Bone marrow (tissue), 2 donors: Measurements from ENCODE around the gene L1CAM.

Experiments
- DNase-seq, 2 donors: peaks; one replicate each; lab custom pipeline; 2025; lab: John Stamatoyannopoulos, UW

L1CAM gene, protein sequence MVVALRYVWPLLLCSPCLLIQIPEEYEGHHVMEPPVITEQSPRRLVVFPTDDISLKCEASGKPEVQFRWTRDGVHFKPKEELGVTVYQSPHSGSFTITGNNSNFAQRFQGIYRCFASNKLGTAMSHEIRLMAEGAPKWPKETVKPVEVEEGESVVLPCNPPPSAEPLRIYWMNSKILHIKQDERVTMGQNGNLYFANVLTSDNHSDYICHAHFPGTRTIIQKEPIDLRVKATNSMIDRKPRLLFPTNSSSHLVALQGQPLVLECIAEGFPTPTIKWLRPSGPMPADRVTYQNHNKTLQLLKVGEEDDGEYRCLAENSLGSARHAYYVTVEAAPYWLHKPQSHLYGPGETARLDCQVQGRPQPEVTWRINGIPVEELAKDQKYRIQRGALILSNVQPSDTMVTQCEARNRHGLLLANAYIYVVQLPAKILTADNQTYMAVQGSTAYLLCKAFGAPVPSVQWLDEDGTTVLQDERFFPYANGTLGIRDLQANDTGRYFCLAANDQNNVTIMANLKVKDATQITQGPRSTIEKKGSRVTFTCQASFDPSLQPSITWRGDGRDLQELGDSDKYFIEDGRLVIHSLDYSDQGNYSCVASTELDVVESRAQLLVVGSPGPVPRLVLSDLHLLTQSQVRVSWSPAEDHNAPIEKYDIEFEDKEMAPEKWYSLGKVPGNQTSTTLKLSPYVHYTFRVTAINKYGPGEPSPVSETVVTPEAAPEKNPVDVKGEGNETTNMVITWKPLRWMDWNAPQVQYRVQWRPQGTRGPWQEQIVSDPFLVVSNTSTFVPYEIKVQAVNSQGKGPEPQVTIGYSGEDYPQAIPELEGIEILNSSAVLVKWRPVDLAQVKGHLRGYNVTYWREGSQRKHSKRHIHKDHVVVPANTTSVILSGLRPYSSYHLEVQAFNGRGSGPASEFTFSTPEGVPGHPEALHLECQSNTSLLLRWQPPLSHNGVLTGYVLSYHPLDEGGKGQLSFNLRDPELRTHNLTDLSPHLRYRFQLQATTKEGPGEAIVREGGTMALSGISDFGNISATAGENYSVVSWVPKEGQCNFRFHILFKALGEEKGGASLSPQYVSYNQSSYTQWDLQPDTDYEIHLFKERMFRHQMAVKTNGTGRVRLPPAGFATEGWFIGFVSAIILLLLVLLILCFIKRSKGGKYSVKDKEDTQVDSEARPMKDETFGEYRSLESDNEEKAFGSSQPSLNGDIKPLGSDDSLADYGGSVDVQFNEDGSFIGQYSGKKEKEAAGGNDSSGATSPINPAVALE

DNA sequence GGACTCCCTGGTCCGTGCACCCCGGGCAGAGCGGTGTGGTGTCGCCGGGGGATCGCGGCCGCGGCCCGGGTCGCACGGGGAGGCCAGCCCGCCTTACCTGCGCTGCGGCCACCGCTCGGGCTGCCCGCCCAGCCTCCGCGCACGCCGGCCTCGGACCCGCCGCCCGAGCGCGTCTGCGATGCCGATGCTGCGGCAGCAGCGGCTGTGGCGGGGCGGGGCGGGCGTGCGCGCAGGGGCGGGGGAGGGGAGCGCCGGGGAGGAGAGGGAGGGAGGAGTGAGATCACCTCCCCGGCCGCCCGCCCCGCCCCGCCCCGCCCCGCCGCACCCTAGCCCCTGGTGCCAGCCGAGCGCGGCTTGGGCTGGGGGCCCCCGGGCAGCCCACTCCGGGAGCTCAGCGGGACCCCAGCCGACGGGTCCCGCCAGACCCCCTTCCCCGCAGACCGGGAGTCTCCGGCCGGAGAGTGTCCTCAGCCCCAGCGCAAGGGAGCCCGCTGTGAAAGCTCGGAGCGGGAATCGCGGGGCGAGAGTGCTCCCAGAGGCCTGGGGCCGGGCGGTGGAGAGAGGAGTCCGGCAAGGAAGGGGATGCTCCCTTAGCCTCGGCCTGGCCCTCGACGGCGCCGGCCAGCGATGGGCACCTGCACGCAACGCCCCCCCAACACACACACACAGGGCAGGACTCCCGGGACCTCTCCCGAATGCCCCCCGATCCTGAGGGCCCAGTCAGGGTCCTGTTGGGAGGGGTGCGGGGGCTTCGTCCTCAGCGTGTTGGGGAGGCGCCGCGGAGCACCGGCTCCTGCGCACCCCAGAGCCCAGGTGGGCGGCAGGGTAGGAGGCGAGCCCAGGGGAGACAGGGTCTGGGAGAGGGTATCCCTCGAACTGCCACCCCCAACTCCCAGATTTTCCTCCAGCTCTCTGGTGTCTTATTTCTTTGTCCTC lies at the start of gene L1CAM:
Gene L1CAM (minus strand): TSS at position 206 of the 936 bp plus-strand sequence. CDS start 10,337 bp downstream, outside the sequence.
- no peak for DNase-seq

DNA sequence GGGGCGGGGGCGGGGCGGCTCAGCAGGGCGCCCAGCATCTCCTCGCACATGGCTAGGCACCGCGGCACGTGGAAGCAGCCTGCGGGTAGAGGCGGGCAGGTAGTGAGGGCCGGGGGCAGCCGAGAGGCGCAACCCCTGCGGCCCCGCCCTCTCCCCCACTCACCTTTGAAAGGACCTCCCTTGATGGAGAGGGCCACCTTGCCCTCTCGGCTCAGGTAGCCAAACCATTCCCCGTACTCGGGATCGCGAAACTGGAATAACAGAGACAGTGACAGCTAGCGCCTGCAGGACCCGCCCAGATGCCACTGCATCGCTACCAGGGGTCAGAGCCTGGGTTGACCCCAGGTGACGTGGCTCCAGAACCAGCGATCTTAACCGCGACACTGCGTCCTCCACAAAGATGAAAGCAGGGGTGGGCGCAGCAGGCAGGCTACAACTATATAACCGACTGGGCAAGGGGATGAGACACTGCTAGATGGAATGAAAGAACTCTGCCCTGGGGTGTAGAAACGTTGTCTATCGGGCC lies 49.4 kb upstream of the L1CAM start:
- no peak for DNase-seq

DNA sequence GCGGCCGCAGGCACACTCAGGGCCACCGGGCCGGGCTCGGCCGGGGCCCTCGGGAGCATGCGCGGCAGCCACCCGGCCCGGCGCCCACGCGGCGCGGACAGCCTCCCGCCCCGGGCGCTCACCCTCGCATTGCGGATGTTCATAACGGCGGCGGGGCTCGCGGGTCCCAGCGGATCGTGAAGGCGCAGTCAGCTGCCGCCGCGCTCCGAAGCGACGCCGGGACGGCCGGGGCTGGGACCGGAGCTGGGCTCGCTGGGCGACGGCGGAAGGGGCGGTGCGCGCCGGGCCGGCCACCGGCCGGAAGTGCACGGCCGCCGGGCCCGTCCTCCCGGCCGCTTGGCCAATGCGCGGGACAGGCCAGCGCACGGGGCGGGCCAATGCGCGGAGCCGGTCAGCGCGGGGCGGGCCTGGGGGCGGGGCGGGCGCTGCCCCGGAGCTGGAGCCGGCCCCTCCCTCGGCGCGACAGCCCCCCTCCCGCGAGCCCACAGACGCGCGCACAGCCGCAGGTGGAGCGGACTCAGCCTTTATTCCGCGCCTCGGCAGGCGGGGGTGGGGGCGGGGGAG lies 48.9 kb upstream of the L1CAM start, which contains the start of gene NAA10:
Gene NAA10 (minus strand): TSS at position 276 of the 564 bp plus-strand sequence. CDS start 133 bp downstream, at position 143.
- DNase-seq: peak in 1 of 2 donors; percentile 3

DNA sequence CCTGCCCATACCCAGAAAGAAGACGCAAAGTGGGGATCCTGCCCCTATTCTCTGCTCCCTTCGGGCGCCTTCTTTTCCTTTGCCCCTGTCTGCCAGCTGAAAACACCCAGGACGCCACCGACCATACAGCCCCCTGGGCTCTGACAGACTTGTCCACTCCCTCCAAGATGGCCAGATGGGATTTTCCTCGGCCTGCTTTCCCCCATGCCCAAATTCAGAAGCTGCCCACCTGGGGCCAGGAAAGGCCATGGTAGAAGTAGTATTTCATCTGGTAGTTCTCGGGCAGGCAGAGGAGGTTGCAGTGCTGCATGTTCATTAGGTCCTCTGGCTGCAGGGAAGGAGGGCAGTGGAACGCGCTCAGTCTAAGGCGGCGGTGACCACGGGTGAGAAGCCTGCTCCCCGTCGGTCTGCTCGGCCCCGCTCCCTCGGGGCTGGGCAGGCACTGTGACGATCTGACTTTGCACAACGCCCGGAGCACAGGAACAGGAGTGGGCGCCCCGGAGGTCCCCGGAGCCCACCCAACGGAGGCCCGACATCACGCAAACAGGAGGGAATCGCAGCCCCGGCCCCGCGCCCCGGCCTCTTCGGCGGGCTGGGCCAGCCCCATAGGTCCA lies 48.3 kb upstream of the L1CAM start:
- no peak for DNase-seq

DNA sequence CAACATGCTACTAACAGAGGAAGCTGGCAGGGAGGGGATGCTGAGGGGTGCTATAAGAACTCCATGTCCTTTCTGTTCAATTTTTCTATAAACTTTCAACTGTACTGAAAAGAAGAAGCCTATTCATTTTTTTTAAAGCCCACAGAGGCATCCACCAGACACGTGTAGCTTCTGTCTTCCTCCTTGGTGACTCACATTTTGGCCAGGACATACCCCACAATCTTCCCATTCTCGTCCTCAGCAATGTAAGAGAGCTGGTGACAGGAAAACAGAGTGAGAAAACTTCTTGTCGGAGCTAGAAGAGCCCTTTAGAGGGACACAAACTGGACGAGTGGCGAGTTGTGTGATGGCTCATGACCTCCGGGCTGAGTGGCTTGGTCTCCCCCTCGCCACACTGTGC lies 47.8 kb upstream of the L1CAM start:
- DNase-seq: peak in 1 of 2 donors; percentile 27

DNA sequence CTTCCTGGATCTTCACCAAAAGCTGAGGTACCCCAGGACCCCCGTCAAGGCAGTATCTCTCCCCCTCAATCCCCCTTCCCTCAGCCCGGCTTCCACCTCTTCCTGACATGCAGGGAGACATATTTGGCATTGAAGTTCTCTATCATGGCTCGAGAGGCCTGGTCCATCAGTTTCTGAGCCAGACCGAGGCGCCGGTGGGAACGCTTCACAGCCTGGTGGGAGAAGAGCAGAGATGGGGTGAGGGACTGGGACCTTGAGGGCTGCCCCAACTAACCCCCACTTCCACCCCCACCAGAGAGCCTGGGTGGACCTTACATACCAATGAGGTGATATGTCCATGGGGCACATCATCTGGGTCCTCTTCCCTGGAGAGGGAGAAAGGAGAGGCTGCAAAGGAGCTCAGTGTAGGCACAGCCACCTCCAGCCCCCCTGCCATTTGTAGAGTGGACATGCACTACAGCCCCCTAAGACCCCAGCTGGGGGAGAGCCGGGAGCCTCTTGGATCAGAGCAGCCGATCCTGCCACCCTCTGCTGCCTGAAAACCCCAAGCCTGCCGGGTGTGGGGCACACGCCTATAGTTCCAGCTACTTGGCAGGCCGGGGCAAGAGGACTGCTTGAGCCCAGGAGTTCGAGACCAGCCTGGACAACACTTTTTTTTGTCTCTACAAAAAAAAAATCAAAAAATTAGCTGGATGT lies 46.4 kb upstream of the L1CAM start:
- no peak for DNase-seq

DNA sequence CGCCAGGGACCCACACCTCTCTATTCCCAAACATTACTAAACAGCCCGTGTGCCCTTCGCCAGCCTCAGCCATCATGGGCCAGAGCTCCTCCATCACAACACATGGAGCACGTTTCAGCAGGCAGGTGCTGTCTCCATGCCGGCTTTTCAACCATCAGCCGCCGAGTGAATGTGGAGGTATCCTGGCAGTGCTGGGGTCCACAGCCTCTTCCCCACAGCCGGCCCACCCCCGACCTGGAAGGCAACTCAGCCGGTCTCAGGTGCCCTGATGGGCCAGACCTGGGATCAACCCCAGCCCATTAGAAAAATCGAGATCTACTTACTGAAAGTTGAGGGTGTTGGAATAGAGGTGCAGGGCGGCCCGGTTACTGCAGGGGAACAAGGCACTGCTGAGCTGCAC lies 45.8 kb upstream of the L1CAM start:
- no peak for DNase-seq

DNA sequence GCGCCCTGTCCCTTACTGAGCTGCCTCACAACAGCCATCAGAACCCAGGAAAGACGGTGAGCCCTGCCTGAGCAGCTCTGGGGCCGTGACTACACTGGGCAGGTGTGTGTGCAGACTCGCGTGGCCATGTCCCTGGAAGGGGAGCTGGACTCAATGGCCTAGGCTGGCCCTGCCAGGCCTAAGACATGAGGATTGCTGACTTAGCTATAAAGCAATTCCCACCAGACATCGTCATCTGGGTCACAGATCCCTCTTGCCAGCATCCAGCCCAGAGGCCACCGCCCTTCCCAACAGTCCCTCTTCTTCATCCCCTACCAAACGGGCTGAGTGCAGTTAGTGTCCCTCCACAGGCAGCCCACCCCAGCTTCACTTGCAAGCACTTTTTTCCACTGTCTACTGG lies 45.2 kb upstream of the L1CAM start:
- no peak for DNase-seq

DNA sequence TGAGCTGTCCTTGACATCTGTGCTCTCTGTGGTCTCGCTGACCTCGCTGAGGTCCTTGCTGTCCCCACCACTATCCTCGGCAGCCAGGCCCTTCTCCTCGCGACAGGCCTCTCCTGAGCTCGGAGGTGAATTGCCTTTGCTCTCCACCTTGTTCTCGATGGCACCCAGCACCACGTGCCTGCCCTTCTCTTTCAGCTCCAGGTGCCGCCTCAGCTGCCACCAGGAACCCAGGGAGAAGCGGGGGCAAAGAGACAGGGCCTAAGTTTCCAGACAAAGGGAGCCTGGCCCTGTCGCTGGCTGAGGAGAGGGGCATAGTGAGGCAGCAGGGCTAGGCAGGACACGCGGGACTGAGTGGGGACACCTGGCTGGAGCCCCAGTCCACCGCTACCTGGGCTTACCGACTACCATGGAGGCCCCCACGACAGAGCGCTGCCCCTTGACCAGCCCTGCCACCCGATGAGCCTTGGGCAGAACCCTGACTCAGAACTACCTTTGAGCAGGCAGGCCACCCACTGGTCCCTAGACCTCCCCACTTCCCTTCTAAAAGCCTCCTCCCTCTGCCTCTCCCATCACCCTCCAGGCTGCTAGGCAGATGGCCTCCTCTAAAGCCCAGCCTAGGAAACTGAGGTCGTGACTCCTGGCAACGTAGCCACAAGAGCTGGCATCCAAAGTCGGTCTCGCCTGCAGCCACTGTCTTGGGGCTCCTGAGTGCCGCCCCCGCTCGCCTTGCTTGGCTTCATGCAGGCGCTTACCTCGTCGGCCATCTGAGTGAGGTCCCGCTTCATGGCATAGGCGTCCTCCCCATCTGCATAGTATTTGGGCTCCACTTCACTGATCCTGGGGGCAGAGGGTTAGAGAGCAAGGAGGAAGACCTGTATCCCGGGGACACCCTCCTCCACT lies 44.3 kb upstream of the L1CAM start:
- no peak for DNase-seq

DNA sequence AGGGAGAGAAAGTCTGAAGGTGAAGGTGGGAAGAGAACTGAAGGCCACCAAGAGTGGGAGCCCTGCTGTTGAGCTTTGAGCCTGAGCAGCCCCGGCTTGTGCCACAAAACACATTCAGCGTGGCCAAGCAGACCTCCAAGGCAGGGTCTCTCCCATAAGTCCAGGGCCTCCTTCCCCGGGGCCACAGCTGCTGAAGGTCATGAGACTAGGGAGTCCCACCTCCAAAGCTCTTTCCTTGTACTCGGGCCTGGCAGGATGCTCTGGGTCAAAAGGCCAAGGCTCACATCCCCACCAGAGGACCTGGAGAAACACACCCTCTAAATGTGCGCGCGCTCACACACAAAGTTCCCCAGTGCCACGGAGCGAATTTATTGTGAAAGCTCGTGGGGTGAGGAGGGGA lies 43.6 kb upstream of the L1CAM start:
- no peak for DNase-seq

DNA sequence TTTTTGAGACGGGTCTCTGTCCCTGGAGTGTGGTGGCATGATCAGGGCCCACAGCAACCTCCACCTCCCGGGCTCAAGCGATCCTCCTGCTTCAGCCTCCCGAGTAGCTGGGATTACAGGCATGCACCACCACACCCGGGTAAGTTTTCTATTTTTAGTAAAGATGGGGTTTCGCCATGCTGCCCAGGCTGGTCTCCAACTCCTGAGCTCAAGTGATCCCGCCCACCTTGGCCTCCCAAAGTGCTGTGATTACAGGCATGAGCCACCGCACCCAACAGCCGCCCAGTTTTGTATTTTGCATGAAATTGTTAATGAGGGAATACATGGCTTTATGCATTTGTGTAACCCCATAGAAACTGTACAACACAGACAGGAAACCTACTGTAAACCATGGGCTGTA lies 42.9 kb upstream of the L1CAM start:
- DNase-seq: no peak

DNA sequence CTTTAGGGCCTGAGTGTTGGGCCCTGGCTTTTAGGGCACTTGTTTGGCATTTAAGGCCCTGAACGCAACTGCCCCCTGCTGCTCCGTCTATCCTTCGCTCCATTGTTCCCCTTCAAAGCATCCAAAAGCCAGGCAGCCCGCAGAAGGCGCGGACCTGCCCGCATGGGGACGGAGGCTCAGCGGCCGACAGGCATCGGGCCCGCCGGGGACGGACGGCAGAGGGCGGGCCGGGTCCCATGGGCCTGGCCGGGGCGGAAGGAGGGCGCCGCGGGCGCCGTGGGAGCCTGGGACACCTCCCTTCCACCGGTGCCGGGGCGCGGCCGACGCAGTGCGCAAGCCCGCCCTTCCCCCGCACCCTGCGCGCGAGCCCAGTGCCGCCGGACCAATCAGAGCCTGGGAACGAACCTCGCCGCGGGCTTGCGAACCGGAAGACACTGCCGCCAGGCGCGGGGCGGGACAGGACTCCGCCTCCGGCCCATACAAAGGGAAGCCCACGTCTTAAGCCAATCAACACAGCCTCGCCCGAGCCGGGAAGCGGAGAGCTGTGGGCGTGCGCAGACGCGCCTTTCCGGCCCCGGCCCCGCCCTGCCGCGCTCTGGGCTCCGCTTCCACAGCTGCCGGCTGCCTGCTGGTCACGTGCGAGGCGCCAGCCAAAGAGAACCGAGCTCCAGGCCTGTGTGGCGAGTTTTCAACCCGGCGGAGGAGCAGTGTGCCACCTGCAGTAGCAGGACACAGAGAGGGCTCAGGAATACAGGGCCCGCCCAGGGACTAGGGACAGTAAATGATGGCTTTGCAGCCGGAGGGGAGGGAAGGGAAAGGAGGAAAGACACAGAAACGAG lies 42.2 kb upstream of the L1CAM start:
- peak; percentile 52 to 88 for DNase-seq

DNA sequence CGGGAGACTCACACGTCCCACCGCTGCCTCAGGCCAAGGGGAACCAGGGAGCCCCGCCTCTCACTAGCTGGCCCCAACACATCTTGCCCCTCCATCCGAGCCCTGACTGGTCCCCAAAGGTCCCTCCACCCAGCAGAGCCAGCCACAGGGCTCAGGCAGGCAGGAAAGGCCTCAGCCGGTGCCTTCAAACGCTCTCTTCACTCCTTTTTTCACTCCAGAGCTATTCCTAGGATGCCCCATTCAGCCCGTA lies 41.6 kb upstream of the L1CAM start:
- DNase-seq: no peak

DNA sequence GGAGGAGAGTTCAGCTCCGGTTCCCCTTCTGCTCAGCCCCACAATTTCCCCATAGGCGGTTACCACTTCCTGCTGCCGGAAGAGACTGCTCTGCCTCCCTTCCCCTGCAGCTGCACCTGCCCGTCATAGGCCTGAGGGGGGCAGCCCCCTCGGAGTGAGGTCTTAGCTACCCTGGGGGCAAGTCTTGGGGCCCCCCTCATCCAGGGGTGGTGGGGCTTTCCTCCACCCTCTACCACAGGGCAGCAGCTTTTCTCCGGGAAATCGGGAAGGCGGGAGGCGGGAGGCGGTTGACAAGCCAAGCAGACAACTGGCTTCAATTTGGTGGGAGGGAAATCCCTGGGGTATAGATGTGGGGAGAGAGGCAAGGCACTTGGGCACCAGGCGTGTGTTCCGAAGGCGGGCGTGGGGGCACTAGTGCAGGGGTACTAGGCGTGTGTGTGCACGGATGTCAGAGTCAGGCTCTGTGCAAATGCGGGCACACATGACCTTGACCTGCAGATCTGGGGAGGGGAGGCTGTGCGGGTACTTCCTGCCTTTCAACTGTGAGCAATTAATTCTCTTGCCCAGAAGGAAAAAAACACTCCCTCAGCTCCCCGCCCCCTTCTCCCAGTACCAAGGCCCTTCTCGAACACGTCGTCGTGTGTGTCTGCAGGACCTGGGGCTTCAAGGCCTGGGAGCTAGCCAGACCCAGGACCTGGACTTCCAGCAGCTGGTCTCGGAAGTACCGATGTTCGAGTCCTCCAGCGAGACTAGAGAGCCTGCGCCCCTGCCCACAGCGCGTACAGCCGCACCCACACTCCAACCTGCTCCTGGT lies 41.1 kb upstream of the L1CAM start:
- peak; percentile 26 to 85 for DNase-seq

DNA sequence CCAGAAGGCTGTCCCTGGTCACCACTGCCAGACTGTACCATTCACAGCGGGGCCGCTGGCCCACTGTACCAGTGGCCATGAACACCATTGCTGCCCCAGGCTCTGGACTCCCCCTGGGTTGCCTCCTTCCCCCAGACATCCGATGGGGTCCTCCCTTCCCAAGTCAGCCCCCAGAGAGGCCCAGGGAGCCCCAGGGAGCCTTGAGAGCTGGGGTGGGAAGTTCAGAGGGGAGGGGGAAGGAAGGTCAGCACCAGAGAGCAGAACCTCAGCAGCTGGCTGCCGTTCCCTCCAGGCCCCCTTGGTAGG lies 40.5 kb upstream of the L1CAM start:
- DNase-seq: no peak

DNA sequence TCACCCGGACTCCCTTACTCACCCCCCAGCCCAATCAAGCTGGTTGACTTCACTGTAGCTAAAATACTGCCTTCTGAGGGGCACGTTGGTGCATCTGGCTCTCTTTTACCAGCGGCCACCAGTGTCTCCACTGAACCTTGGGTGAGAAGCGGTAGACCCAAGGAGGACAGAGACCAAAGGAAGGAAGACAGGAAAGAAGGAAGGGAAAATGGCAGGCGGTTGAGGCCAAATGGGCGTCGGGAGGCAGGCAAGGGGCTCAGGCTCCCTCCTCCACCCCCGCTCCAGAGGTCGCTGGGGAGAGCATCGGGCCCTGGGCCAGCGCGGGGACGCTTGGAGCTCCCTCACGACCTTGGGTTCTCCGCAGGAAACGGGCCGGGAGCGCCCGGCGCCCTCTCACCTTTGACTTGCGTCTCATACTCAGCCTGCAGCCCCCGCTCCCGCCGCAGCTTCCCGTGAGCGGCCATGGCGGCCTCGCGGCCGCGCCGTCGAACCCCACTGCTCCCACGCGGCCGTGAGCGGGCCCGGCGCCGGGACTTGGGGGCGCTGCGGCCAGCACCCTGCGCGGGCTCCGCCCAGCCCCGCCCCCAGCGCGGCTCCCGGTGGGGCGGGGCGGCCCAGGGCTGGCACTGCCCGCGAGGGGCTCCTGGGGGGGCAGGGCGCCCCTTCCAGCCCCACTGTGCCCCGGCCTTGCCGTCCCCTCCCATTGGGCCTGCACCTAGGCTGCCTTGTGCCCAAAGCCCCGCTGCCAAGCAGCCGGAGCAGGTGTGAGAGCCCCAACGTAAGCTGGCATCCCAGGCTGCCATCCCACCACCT lies 40.0 kb upstream of the L1CAM start, which contains the start of gene ARHGAP4:
Gene ARHGAP4 (minus strand): TSS at position 526 of the 813 bp plus-strand sequence. CDS start 62 bp downstream, at position 464.
- no peak for DNase-seq
